ENCODE measurements around the gene RALGPS1.

Gene RALGPS1

GRCh38 chr9:127130661-127131538, 216.3 kb downstream of the RALGPS1 start:
- Histone ChIP-seq H3K27ac (no peak overlapping the region), H3K4me1 (ENCODE audit: control insufficient read depth in 1 of 2, insufficient read depth in 1 of 2, low read depth in 1 of 2, low read length in 1 of 2) (peaks cover 23 to 24% of the 10 kb centered on the region in 2 experiments), H3K9me3 (no peaks in the 10 kb centered on the region), H3K4me3 (ENCODE audit: low read depth in 1 of 2, low read length in 1 of 2) (no peak overlapping the region), H3K36me3 (no peaks in the 10 kb centered on the region), H3K27me3 (no peaks in the 10 kb centered on the region)
- TF ChIP-seq CTCF (IDR thresholded peaks at IDR 0.05), result no peak

GRCh38 chr9:127131871-127132270, 217.3 kb downstream of the RALGPS1 start:
- Histone ChIP-seq H3K36me3 (no peaks in the 10 kb centered on the region), H3K4me3 (ENCODE audit: low read depth in 1 of 2, low read length in 1 of 2) (no peak overlapping the region), H3K27me3 (no peaks in the 10 kb centered on the region), H3K27ac (no peak overlapping the region), H3K4me1 (ENCODE audit: control insufficient read depth in 1 of 2, insufficient read depth in 1 of 2, low read depth in 1 of 2, low read length in 1 of 2) (peaks cover 23 to 24% of the 10 kb centered on the region in 2 experiments), H3K9me3 (no peaks in the 10 kb centered on the region)
- no peak for TF ChIP-seq CTCF (IDR thresholded peaks at IDR 0.05)

GRCh38 chr9:127132375-127132774, 217.8 kb downstream of the RALGPS1 start:
- Histone ChIP-seq H3K9me3 (no peaks in the 10 kb centered on the region), H3K4me1 (ENCODE audit: control insufficient read depth in 1 of 2, insufficient read depth in 1 of 2, low read depth in 1 of 2, low read length in 1 of 2) (peaks cover 23 to 24% of the 10 kb centered on the region in 2 experiments), H3K27ac (no peak overlapping the region), H3K4me3 (ENCODE audit: low read depth in 1 of 2, low read length in 1 of 2) (no peak overlapping the region), H3K27me3 (no peaks in the 10 kb centered on the region), H3K36me3 (no peaks in the 10 kb centered on the region)
- no peak for TF ChIP-seq CTCF (IDR thresholded peaks at IDR 0.05)

GRCh38 chr9:127132921-127133647, 218.5 kb downstream of the RALGPS1 start:
- H3K4me3 ChIP-seq (ENCODE audit: low read depth in 1 of 2, low read length in 1 of 2), result no peak overlapping the region
- H3K36me3 ChIP-seq, result no peaks in the 10 kb centered on the region
- peaks cover 23 to 24% of the 10 kb centered on the region in 2 experiments for H3K4me1 ChIP-seq (ENCODE audit: control insufficient read depth in 1 of 2, insufficient read depth in 1 of 2, low read depth in 1 of 2, low read length in 1 of 2)
- H3K27ac ChIP-seq, result no peak overlapping the region
- no peak for TF ChIP-seq CTCF (IDR thresholded peaks at IDR 0.05)
- H3K9me3 ChIP-seq, result no peaks in the 10 kb centered on the region
- H3K27me3 ChIP-seq, result no peaks in the 10 kb centered on the region

GRCh38 chr9:127133739-127134167, 219.2 kb downstream of the RALGPS1 start:
- no peaks in the 10 kb centered on the region for H3K9me3 ChIP-seq
- H3K36me3 ChIP-seq, result no peaks in the 10 kb centered on the region
- H3K4me3 ChIP-seq (ENCODE audit: low read depth in 1 of 2, low read length in 1 of 2), result no peak overlapping the region
- no peak overlapping the region for H3K27ac ChIP-seq
- peaks cover 23 to 24% of the 10 kb centered on the region in 2 experiments for H3K4me1 ChIP-seq (ENCODE audit: control insufficient read depth in 1 of 2, insufficient read depth in 1 of 2, low read depth in 1 of 2, low read length in 1 of 2)
- no peak for TF ChIP-seq CTCF (IDR thresholded peaks at IDR 0.05)
- H3K27me3 ChIP-seq, result no peaks in the 10 kb centered on the region
